ENCODE data around the gene ITPKC. TPM values are rescaled to one million over a fixed set of nuclear protein-coding genes. Genes with fewer than 3 reads are reported as not detected.

Gene ITPKC
- total and polyA plus RNA-seq, 3 experiments from 2014 or later = 5.5 to 8.9 (median 5.7) TPM

GRCh38 chr19:40713939-40714338, 3.0 kb upstream of the ITPKC start:
- CTCF ChIA-PET = interaction anchor here (1.2 kb wide), 2 partner anchors 39 to 40 kb away, joined by 3 read pairs; no protein-coding TSS in a partner anchor

GRCh38 chr19:40714441-40715299, 2.2 kb upstream of the ITPKC start:
- Histone ChIP-seq H3K4me3 (ENCODE audit: low read length) (peak overlapping the region; percentile 99), H3K27me3 (ENCODE audit: insufficient read depth, low read length, poor library complexity, severe bottlenecking) (no peaks in the 10 kb centered on the region), H3K27ac (ENCODE audit: low read depth, low read length) (peak overlapping the region; percentile 98), H3K9me3 (ENCODE audit: low read length) (no peaks in the 10 kb centered on the region), H3K36me3 (ENCODE audit: insufficient read depth, low read length) (peaks cover 5% of the 10 kb centered on the region), H3K4me1 (ENCODE audit: insufficient read depth, low read length) (peaks cover 47% of the 10 kb centered on the region)
- Mint-ChIP-seq H3K9me3 (no peaks in the 10 kb centered on the region), H3K4me3 (peak overlapping the region; percentile 87 to 97 (median 91)), H3K4me1 (peaks cover 52 to 69% (median 68%) of the 10 kb centered on the region in 3 donors), H3K36me3 (peaks cover 5 to 44% (median 8%) of the 10 kb centered on the region in 3 donors), H3K27me3 (no peaks in the 10 kb centered on the region), H3K27ac (peak overlapping the region; percentile 93 to 100 (median 98))
- POLR2A ChIA-PET = interaction anchor here (0.5 to 0.6 kb wide), 2 partner anchors 38 to 111 kb away, joined by 3 to 4 read pairs; no protein-coding TSS in a partner anchor
- DNase-seq = peak; percentile 90 to 97 (median 93)
- CTCF ChIA-PET = interaction anchor here (1.2 kb wide), 1 partner anchor 38 kb away, joined by 3 read pairs; no protein-coding TSS in a partner anchor

More at GRCh38 chr19:40713939-40714338, 3.0 kb upstream of the ITPKC start:
- H3K4me1 Mint-ChIP-seq = peaks cover 47 to 63% (median 61%) of the 10 kb centered on the region in 3 donors
- peak overlapping the region; percentile 72 to 97 (median 79) for H3K4me3 Mint-ChIP-seq
- Histone ChIP-seq H3K27ac (ENCODE audit: low read depth, low read length) (peak overlapping the region; percentile 98), H3K9me3 (ENCODE audit: low read length) (no peaks in the 10 kb centered on the region), H3K4me3 (ENCODE audit: low read length) (peak overlapping the region; percentile 99), H3K36me3 (ENCODE audit: insufficient read depth, low read length) (peaks cover 5% of the 10 kb centered on the region), H3K4me1 (ENCODE audit: insufficient read depth, low read length) (peaks cover 39% of the 10 kb centered on the region), H3K27me3 (ENCODE audit: insufficient read depth, low read length, poor library complexity, severe bottlenecking) (no peaks in the 10 kb centered on the region)
- no peaks in the 10 kb centered on the region for H3K27me3 Mint-ChIP-seq
- peaks cover 7 to 50% (median 13%) of the 10 kb centered on the region in 3 donors for H3K36me3 Mint-ChIP-seq
- no peak for DNase-seq
- peak overlapping the region; percentile 93 to 100 (median 98) for H3K27ac Mint-ChIP-seq
- POLR2A ChIA-PET = interaction anchor here (0.5 to 0.6 kb wide), 3 partner anchors 20 to 51 kb away, joined by 4 read pairs; no protein-coding TSS in a partner anchor
- no peaks in the 10 kb centered on the region for H3K9me3 Mint-ChIP-seq

GRCh38 chr19:40716031-40716481, 856 bp upstream of the ITPKC start:
- Histone ChIP-seq H3K27ac (ENCODE audit: low read depth, low read length) (peak overlapping the region; percentile 98), H3K27me3 (ENCODE audit: insufficient read depth, low read length, poor library complexity, severe bottlenecking) (no peaks in the 10 kb centered on the region), H3K4me1 (ENCODE audit: insufficient read depth, low read length) (peaks cover 58% of the 10 kb centered on the region), H3K4me3 (ENCODE audit: low read length) (peak overlapping the region; percentile 99), H3K36me3 (ENCODE audit: insufficient read depth, low read length) (peaks cover 5% of the 10 kb centered on the region), H3K9me3 (ENCODE audit: low read length) (no peaks in the 10 kb centered on the region)
- ChIA-PET POLR2A (interaction anchor here (0.9 to 2.2 kb wide), 4 partner anchors 25 to 90 kb away, joined by 3 to 19 read pairs (median 7); partner anchors contain the start of genes ACTMAP, NUMBL and RAB4B), CTCF (interaction anchor here (0.7 to 1.1 kb wide), 3 partner anchors 50 to 91 kb away, joined by 3 read pairs; no protein-coding TSS in a partner anchor)
- H3K36me3 Mint-ChIP-seq = peaks cover 5 to 39% (median 10%) of the 10 kb centered on the region in 3 donors
- peaks cover 61 to 82% (median 78%) of the 10 kb centered on the region in 3 donors for H3K4me1 Mint-ChIP-seq
- peak overlapping the region; percentile 93 to 100 (median 98) for H3K27ac Mint-ChIP-seq
- peaks cover 0 to 1% of the 10 kb centered on the region in 2 donors for H3K27me3 Mint-ChIP-seq
- no peaks in the 10 kb centered on the region for H3K9me3 Mint-ChIP-seq
- DNase-seq = peak; percentile 39 to 86 (median 49)
- peak overlapping the region; percentile 87 to 97 (median 91) for H3K4me3 Mint-ChIP-seq

- POLR2A ChIA-PET = interaction anchor here (0.5 to 2.2 kb wide), 4 partner anchors 60 to 545 kb away, joined by 8 to 19 read pairs (median 8); partner anchors contain the start of genes EGLN2 and RAB4B
- DNase-seq = no peak
- H3K27ac ChIP-seq (ENCODE audit: low read depth, low read length) = peak overlapping the region; percentile 98
- H3K4me1 ChIP-seq (ENCODE audit: insufficient read depth, low read length) = peaks cover 59% of the 10 kb centered on the region
- peak overlapping the region; percentile 99 for H3K4me3 ChIP-seq (ENCODE audit: low read length)
- peaks cover 62 to 85% (median 78%) of the 10 kb centered on the region in 3 donors for H3K4me1 Mint-ChIP-seq
- no peaks in the 10 kb centered on the region for H3K9me3 Mint-ChIP-seq
- no peaks in the 10 kb centered on the region for H3K27me3 ChIP-seq (ENCODE audit: insufficient read depth, low read length, poor library complexity, severe bottlenecking)
- peaks cover 0 to 2% of the 10 kb centered on the region in 2 donors for H3K27me3 Mint-ChIP-seq
- H3K36me3 Mint-ChIP-seq = peaks cover 0 to 36% (median 7%) of the 10 kb centered on the region in 3 donors
- CTCF ChIA-PET = interaction anchor here (0.6 to 1.6 kb wide), 4 partner anchors 35 to 102 kb away, joined by 3 to 4 read pairs (median 4); no protein-coding TSS in a partner anchor
- H3K36me3 ChIP-seq (ENCODE audit: insufficient read depth, low read length) = no peaks in the 10 kb centered on the region
- H3K27ac Mint-ChIP-seq = peak overlapping the region in 6 of 8 donors; percentile 75 to 88 (median 82)
- peak overlapping the region; percentile 80 to 97 (median 89) for H3K4me3 Mint-ChIP-seq
- H3K9me3 ChIP-seq (ENCODE audit: low read length) = no peaks in the 10 kb centered on the region
Measured at GRCh38 chr19:40717325-40717879, 490 bp downstream of the ITPKC start.

- DNase-seq = peak in 1 of 5 donors; percentile 4
- no peaks in the 10 kb centered on the region for H3K9me3 ChIP-seq (ENCODE audit: low read length)
- ChIA-PET POLR2A (interaction anchor here (0.5 to 2.2 kb wide), 5 partner anchors 60 to 544 kb away, joined by 5 to 9 read pairs (median 8); partner anchors contain the start of genes EGLN2 and RAB4B), CTCF (interaction anchor here (1.1 to 1.6 kb wide), 3 partner anchors 10 to 101 kb away, joined by 3 to 4 read pairs (median 4); no protein-coding TSS in a partner anchor)
- Mint-ChIP-seq H3K27me3 (peaks cover 0 to 2% of the 10 kb centered on the region in 2 donors), H3K4me3 (peak overlapping the region; percentile 80 to 97 (median 91)), H3K9me3 (no peaks in the 10 kb centered on the region), H3K27ac (peak overlapping the region in 7 of 8 donors; percentile 67 to 99 (median 94)), H3K36me3 (peaks cover 0 to 35% (median 8%) of the 10 kb centered on the region in 3 donors), H3K4me1 (peaks cover 62 to 84% (median 78%) of the 10 kb centered on the region in 3 donors)
- peaks cover 59% of the 10 kb centered on the region for H3K4me1 ChIP-seq (ENCODE audit: insufficient read depth, low read length)
- no peaks in the 10 kb centered on the region for H3K27me3 ChIP-seq (ENCODE audit: insufficient read depth, low read length, poor library complexity, severe bottlenecking)
- H3K27ac ChIP-seq (ENCODE audit: low read depth, low read length) = peak overlapping the region; percentile 98
- no peaks in the 10 kb centered on the region for H3K36me3 ChIP-seq (ENCODE audit: insufficient read depth, low read length)
- H3K4me3 ChIP-seq (ENCODE audit: low read length) = peak overlapping the region; percentile 99
Measured at GRCh38 chr19:40717880-40718773, 1.2 kb downstream of the ITPKC start.

- peak overlapping the region; percentile 99 for H3K4me3 ChIP-seq (ENCODE audit: low read length)
Measured at GRCh38 chr19:40718774-40719391, 2.0 kb downstream of the ITPKC start.

More at GRCh38 chr19:40718774-40719391, 2.0 kb downstream of the ITPKC start:
- no peak for DNase-seq
- peaks cover 62 to 84% (median 82%) of the 10 kb centered on the region in 3 donors for H3K4me1 Mint-ChIP-seq
- H3K4me3 Mint-ChIP-seq = peak overlapping the region; percentile 80 to 97 (median 91)
- Histone ChIP-seq H3K9me3 (ENCODE audit: low read length) (no peaks in the 10 kb centered on the region), H3K36me3 (ENCODE audit: insufficient read depth, low read length) (no peaks in the 10 kb centered on the region), H3K27ac (ENCODE audit: low read depth, low read length) (peak overlapping the region; percentile 98), H3K4me1 (ENCODE audit: insufficient read depth, low read length) (peaks cover 59% of the 10 kb centered on the region), H3K27me3 (ENCODE audit: insufficient read depth, low read length, poor library complexity, severe bottlenecking) (no peaks in the 10 kb centered on the region)
- peaks cover 0 to 37% (median 8%) of the 10 kb centered on the region in 3 donors for H3K36me3 Mint-ChIP-seq
- ChIA-PET CTCF (interaction anchor here (1.1 kb wide), 1 partner anchor 9 kb away, joined by 3 read pairs; no protein-coding TSS in a partner anchor), POLR2A (interaction anchor here (0.6 to 0.7 kb wide), 2 partner anchors 59 to 82 kb away, joined by 5 read pairs; partner anchors contain the start of gene RAB4B)
- H3K27ac Mint-ChIP-seq = peak overlapping the region; percentile 67 to 99 (median 90)
- H3K9me3 Mint-ChIP-seq = no peaks in the 10 kb centered on the region
- peaks cover 0 to 2% of the 10 kb centered on the region in 2 donors for H3K27me3 Mint-ChIP-seq
